CD4-positive, alpha-beta T cell treated with Interleukin-17A for 1 hour (primary cell): Measurements from ENCODE around the gene FIG4.
A peak's percentile ranks its signal among the peaks of the same experiment; 100 is the strongest.
"Not testable (repeated sequence)": the region's sequence is repeated elsewhere in the genome, so short reads cannot be mapped to it uniquely, and the experiment has no call there.

Experiments used
- DNase-seq: peaks from one replicate; pipeline ENCODE4 v3.0.0-alpha.2; 2020

The FIG4 gene

GRCh38 chr6:109690737-109691621, at the start of gene FIG4, which contains the start of gene AK9:
Gene FIG4, plus strand, starts transcription at chr6:109691296. Its CDS starts 140 bp downstream, at chr6:109691436.
Gene AK9, minus strand, starts transcription at chr6:109691202. Its CDS starts 15,457 bp downstream, at chr6:109675745.
- peak; percentile 91 for DNase-seq

- DNase-seq: no peak
Observed at GRCh38 chr6:109644131-109644530, 47.0 kb upstream of the FIG4 start.

- DNase-seq: no peak
Observed at GRCh38 chr6:109653264-109653663, 37.8 kb upstream of the FIG4 start.

GRCh38 chr6:109655761-109656262, 35.3 kb upstream of the FIG4 start:
- no peak for DNase-seq

- DNase-seq: no peak
Observed at GRCh38 chr6:109660526-109661320, 30.4 kb upstream of the FIG4 start.

GRCh38 chr6:109662192-109662591, 28.9 kb upstream of the FIG4 start:
- DNase-seq: no peak

GRCh38 chr6:109669811-109670210, 21.3 kb upstream of the FIG4 start:
- no peak for DNase-seq

GRCh38 chr6:109671733-109672132, 19.4 kb upstream of the FIG4 start:
- no peak for DNase-seq

- no peak for DNase-seq
Observed at GRCh38 chr6:109672175-109672574, 18.9 kb upstream of the FIG4 start.

- DNase-seq: no peak
Observed at GRCh38 chr6:109672839-109673238, 18.3 kb upstream of the FIG4 start.

- DNase-seq: no peak
Observed at GRCh38 chr6:109676724-109677123, 14.4 kb upstream of the FIG4 start.

- no peak for DNase-seq
Observed at GRCh38 chr6:109678240-109678639, 12.9 kb upstream of the FIG4 start.

- not testable (repeated sequence) for DNase-seq
Observed at GRCh38 chr6:109678661-109679505, 12.2 kb upstream of the FIG4 start.

- DNase-seq: no peak
Observed at GRCh38 chr6:109686566-109687265, 4.4 kb upstream of the FIG4 start.

GRCh38 chr6:109687271-109687761, 3.8 kb upstream of the FIG4 start:
- no peak for DNase-seq

GRCh38 chr6:109690373-109690736, 741 bp upstream of the FIG4 start:
- DNase-seq: peak; percentile 61

- DNase-seq: no peak
Observed at GRCh38 chr6:109693111-109693510, 2.0 kb downstream of the FIG4 start.

- DNase-seq: peak; percentile 24
Observed at GRCh38 chr6:109695468-109695867, 4.4 kb downstream of the FIG4 start.

- no peak for DNase-seq
Observed at GRCh38 chr6:109696355-109696754, 5.3 kb downstream of the FIG4 start.

GRCh38 chr6:109701221-109701620, 10.1 kb downstream of the FIG4 start:
- DNase-seq: no peak

- no peak for DNase-seq
Observed at GRCh38 chr6:109701774-109702173, 10.7 kb downstream of the FIG4 start.

- no peak for DNase-seq
Observed at GRCh38 chr6:109702791-109703190, 11.7 kb downstream of the FIG4 start.
